Upper lobe of left lung (tissue), 6 donors: ENCODE measurements around the gene KRT39. TPM values are rescaled to one million over a fixed set of nuclear protein-coding genes. Genes with fewer than 3 reads are reported as not detected.
A peak's percentile ranks its signal among the peaks of the same experiment; 100 is the strongest.

Experiments
- ATAC-seq, 2 donors: fragments of 200-7000 bp; cut with Tn5 transposase; one replicate each; pipeline ENCODE4 v1.9.1; 2022; ENCODE audit warnings: mild to moderate bottlenecking in 2 of 2, moderate library complexity in 2 of 2; ENCODE audit not compliant: low FRiP score in 2 of 2
- DNase-seq, 2 donors: peaks; one replicate each; pipeline ENCODE4 v3.0.0-alpha.2; 2019 to 2020
- H3K27ac ChIP-seq, 4 donors: fragments of 200-600 bp; sonication (generic); one replicate each; pipeline ENCODE4 v1.5.1; 2016 to 2019
- H3K27me3 ChIP-seq, 4 donors: fragments of 200-600 bp; sonication (generic); one replicate each; pipeline ENCODE4 v1.5.1; 2017 to 2019
- H3K36me3 ChIP-seq, 4 donors: fragments of 200-600 bp; sonication (generic); one replicate each; pipeline ENCODE4 v1.5.1; 2016 to 2019
- H3K4me1 ChIP-seq, 4 donors: fragments of 200-600 bp; sonication (generic); one replicate each; pipeline ENCODE4 v1.5.1; 2018 to 2019
- H3K4me3 ChIP-seq, 4 donors: fragments of 200-600 bp; sonication (generic); one replicate each; pipeline ENCODE4 v1.5.1; 2017 to 2019; ENCODE audit warnings: mild to moderate bottlenecking in 2 of 4, moderate library complexity in 1 of 4
- H3K9me3 ChIP-seq, 4 donors: fragments of 200-600 bp; sonication (generic); one replicate each; pipeline ENCODE4 v1.5.1; 2018 to 2019
- CTCF ChIP-seq, 6 experiments: fragments of 450-650 bp in 4 of 6; fragments of 200-600 bp in 2 of 6; sonication (generic) in 2 of 6; IDR thresholded peaks; one replicate each; pipeline ENCODE4 v1.5.1; 2016 to 2019; ENCODE audit warnings: antibody characterized with exemption in 6 of 6
- EP300 ChIP-seq, 4 donors: sonication (generic); formaldehyde crosslinking; IDR thresholded peaks; one replicate each; pipeline ENCODE4 v1.5.1; 2017; ENCODE audit warnings: antibody characterized with exemption in 4 of 4, control low read depth in 2 of 4
- POLR2A ChIP-seq, 4 donors: fragments of 450-650 bp; IDR thresholded peaks; one replicate each; pipeline ENCODE4 v1.5.1; 2016 to 2017; ENCODE audit warnings: antibody characterized with exemption in 4 of 4, mild to moderate bottlenecking in 2 of 4
- POLR2AphosphoS5 ChIP-seq, 2 donors: sonication (generic); formaldehyde crosslinking; IDR thresholded peaks; one replicate each; pipeline ENCODE4 v1.5.1; 2017; ENCODE audit warnings: antibody characterized with exemption in 2 of 2
- WGBS, 2 donors: methylation state at CpG; one replicate each; pipeline ENCODE4 v1.1.5; 2017 to 2018; 5-methylcytosine and 5-hydroxymethylcytosine counted together
- total RNA-seq, 6 donors: library from RNA; depleted of rRNA in 4 of 6; stranded (reverse); fragments of >200 nt in 4 of 6; gene quantifications; one replicate each; pipeline versions ENCODE4 v1.1.0 to v1.2.1, GENCODE V29; 2016 to 2021
- donor health status: DM: no; HTN: no; CAD: no; lungs with moderate emphysema.
- donor health status: DM: no; HTN: yes; CAD: no; lungs with severe emphysema.

Gene KRT39
- total RNA-seq, 6 donors from 2014 or later, result not detected

- Histone ChIP-seq H3K4me1 (no peaks in the 10 kb centered on the region), H3K27ac (no peak within 1 kb of the TSS), H3K9me3 (no peaks in the 10 kb centered on the region), H3K27me3 (no peaks in the 10 kb centered on the region), H3K4me3 (no peak within 1 kb of the TSS), H3K36me3 (no peaks in the 10 kb centered on the region)
- WGBS, 2 donors, result 61 to 72% methylated on average over 3 of the region's 3 CpGs
- DNase-seq (no peak), ATAC-seq (no peak)
- no peak for TF ChIP-seq POLR2A (IDR thresholded peaks at IDR 0.05)
- TF ChIP-seq EP300 (IDR thresholded peaks at IDR 0.05), result no peak
- TF ChIP-seq POLR2AphosphoS5 (IDR thresholded peaks at IDR 0.05), result no peak
- no peak for TF ChIP-seq CTCF (IDR thresholded peaks at IDR 0.05)
Observed at GRCh38 chr17:40984226-40984625, 17.5 kb upstream of the KRT39 start, which contains the start of gene KRT40. TSS of gene KRT40 (minus strand) at chr17:40984326. CDS start at chr17:40984273, 53 bp downstream.

- H3K9me3 ChIP-seq, result no peaks in the 10 kb centered on the region
- WGBS, 2 donors, result 53 to 67% methylated on average over 5 of the region's 5 CpGs
- H3K27ac ChIP-seq, result no peak overlapping the region
- no peaks in the 10 kb centered on the region for H3K27me3 ChIP-seq
- ATAC-seq (no peak), DNase-seq (no peak)
- TF ChIP-seq EP300 (IDR thresholded peaks at IDR 0.05) (no peak), CTCF (IDR thresholded peaks at IDR 0.05) (no peak), POLR2A (IDR thresholded peaks at IDR 0.05) (no peak), POLR2AphosphoS5 (IDR thresholded peaks at IDR 0.05) (no peak)
- no peaks in the 10 kb centered on the region for H3K4me1 ChIP-seq
- no peaks in the 10 kb centered on the region for H3K36me3 ChIP-seq
- H3K4me3 ChIP-seq, result no peak overlapping the region
Observed at GRCh38 chr17:40981115-40981514, 14.4 kb upstream of the KRT39 start.

GRCh38 chr17:40980596-40980995, 13.8 kb upstream of the KRT39 start:
- peak in 1 of 2 donors; percentile 13 for DNase-seq

GRCh38 chr17:40980117-40980516, 13.4 kb upstream of the KRT39 start:
- Histone ChIP-seq H3K27ac (no peak overlapping the region), H3K4me3 (no peak overlapping the region), H3K9me3 (no peaks in the 10 kb centered on the region), H3K27me3 (no peaks in the 10 kb centered on the region), H3K36me3 (no peaks in the 10 kb centered on the region), H3K4me1 (no peaks in the 10 kb centered on the region)
- DNase-seq (no peak), ATAC-seq (no peak)
- TF ChIP-seq POLR2AphosphoS5 (IDR thresholded peaks at IDR 0.05) (no peak), CTCF (IDR thresholded peaks at IDR 0.05) (no peak)
- WGBS, 2 donors, result 82% methylated on average over 3 of the region's 3 CpGs

More at GRCh38 chr17:40980596-40980995, 13.8 kb upstream of the KRT39 start:
- H3K27ac ChIP-seq, result no peak overlapping the region
- no peaks in the 10 kb centered on the region for H3K4me1 ChIP-seq
- 46 to 58% methylated on average over 8 of the region's 8 CpGs for WGBS, 2 donors
- no peak overlapping the region for H3K4me3 ChIP-seq
- no peaks in the 10 kb centered on the region for H3K36me3 ChIP-seq
- TF ChIP-seq POLR2A (IDR thresholded peaks at IDR 0.05), result no peak
- TF ChIP-seq CTCF (IDR thresholded peaks at IDR 0.05), result no peak
- TF ChIP-seq EP300 (IDR thresholded peaks at IDR 0.05), result no peak
- no peak for TF ChIP-seq POLR2AphosphoS5 (IDR thresholded peaks at IDR 0.05)
- H3K27me3 ChIP-seq, result no peaks in the 10 kb centered on the region
- peak in 1 of 2 donors; percentile 17 for ATAC-seq
- H3K9me3 ChIP-seq, result no peaks in the 10 kb centered on the region

GRCh38 chr17:40978575-40979151, 11.9 kb upstream of the KRT39 start:
- no peak overlapping the region for H3K4me3 ChIP-seq
- DNase-seq, result peak in 1 of 2 donors; percentile 22
- H3K4me1 ChIP-seq, result no peaks in the 10 kb centered on the region
- H3K9me3 ChIP-seq, result no peaks in the 10 kb centered on the region
- TF ChIP-seq CTCF (IDR thresholded peaks at IDR 0.05) (no peak), EP300 (IDR thresholded peaks at IDR 0.05) (no peak), POLR2AphosphoS5 (IDR thresholded peaks at IDR 0.05) (no peak), POLR2A (IDR thresholded peaks at IDR 0.05) (no peak)
- 64 to 67% methylated on average over 11 to 13 of the region's 13 CpGs for WGBS, 2 donors
- ATAC-seq, result no peak
- no peak overlapping the region for H3K27ac ChIP-seq
- no peaks in the 10 kb centered on the region for H3K27me3 ChIP-seq
- no peaks in the 10 kb centered on the region for H3K36me3 ChIP-seq
